ENCODE data around the gene SORCS2.

DNA sequence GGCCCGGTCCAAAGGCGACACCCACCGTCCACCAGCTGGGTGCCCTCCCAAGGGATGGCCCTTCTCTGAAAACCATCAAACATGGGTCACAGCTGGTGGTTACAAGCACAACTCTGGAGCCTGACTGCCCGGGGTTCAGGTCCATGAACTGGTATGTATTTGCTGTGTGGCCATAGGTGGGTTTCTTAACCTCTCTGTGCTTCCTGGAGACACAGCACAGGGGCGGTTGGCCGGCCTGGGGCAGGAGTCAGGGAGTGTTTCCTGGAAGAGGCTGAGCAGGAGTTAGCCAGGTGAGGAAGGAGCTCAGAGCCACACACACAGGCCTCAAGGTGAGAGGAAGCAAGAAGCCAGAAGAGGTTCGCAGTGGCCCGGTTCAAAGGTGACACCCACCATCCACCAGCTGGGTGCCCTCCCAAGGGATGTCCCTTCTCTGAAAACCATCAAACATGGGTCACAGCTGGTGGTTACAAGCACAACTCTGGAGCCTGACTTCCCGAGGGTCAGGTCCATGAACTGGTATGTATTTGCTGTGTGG lies 486.0 kb downstream of the SORCS2 start:
- TF ChIP-seq, protein P1, sequence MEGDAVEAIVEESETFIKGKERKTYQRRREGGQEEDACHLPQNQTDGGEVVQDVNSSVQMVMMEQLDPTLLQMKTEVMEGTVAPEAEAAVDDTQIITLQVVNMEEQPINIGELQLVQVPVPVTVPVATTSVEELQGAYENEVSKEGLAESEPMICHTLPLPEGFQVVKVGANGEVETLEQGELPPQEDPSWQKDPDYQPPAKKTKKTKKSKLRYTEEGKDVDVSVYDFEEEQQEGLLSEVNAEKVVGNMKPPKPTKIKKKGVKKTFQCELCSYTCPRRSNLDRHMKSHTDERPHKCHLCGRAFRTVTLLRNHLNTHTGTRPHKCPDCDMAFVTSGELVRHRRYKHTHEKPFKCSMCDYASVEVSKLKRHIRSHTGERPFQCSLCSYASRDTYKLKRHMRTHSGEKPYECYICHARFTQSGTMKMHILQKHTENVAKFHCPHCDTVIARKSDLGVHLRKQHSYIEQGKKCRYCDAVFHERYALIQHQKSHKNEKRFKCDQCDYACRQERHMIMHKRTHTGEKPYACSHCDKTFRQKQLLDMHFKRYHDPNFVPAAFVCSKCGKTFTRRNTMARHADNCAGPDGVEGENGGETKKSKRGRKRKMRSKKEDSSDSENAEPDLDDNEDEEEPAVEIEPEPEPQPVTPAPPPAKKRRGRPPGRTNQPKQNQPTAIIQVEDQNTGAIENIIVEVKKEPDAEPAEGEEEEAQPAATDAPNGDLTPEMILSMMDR (IDR thresholded peaks at IDR 0.05; ENCODE audit: low read depth, low read length, poor library complexity, severe bottlenecking): no peak
- TF ChIP-seq EZH2phosphoT487 (IDR thresholded peaks at IDR 0.05; ENCODE audit: borderline replicate concordance, low read length): no peak

Data from DOHH2 (cell line).